OCI-LY3 (cell line): Measurements from ENCODE around the gene MATN4.

Source experiments
- H2AFZ ChIP-seq: fragments of 200-600, 300-600 bp; shearing (Covaris generic); 2 replicates; pipeline ENCODE4 v1.6.0; 2014; ENCODE audit warnings: antibody characterized with exemption, low read depth, low read length
- H3K27ac ChIP-seq: fragments of 200-600, 300-600 bp; sonication (generic); 2 replicates; pipeline ENCODE4 v1.5.1; 2014; ENCODE audit warnings: mild to moderate bottlenecking, low read length, moderate library complexity, mixed read lengths
- H3K27me3 ChIP-seq: fragments of 200-600, 300-600 bp; sonication (generic); 2 replicates; pipeline ENCODE4 v1.6.1; 2014; ENCODE audit warnings: low read depth, low read length, mixed read lengths
- H3K36me3 ChIP-seq: fragments of 200-600, 300-600 bp; sonication (generic); replicated peaks from 2 replicates; pipeline ENCODE3; 2014; ENCODE audit warnings: low read depth, low read length, mixed read lengths
- H3K4me1 ChIP-seq: fragments of 300-600, 200-600 bp; sonication (generic); 2 replicates; pipeline ENCODE4 v1.6.1; 2014; ENCODE audit warnings: low read length, mixed read lengths
- H3K4me2 ChIP-seq: fragments of 200-600, 300-600 bp; sonication (generic); 2 replicates; pipeline ENCODE4 v1.6.1; 2014; ENCODE audit warnings: low read length, mixed read lengths
- H3K4me3 ChIP-seq: fragments of 300-600, 200-600 bp; sonication (generic); 2 replicates; pipeline ENCODE4 v1.5.1; 2014; ENCODE audit warnings: antibody characterized with exemption, mild to moderate bottlenecking, low read length, moderate library complexity
- H3K79me2 ChIP-seq: fragments of 300-600, 200-600 bp; shearing (Covaris generic); 2 replicates; pipeline ENCODE4 v1.6.1; 2014; ENCODE audit warnings: mild to moderate bottlenecking, low read length, mixed read lengths
- H3K9ac ChIP-seq: fragments of 300-600, 200-600 bp; shearing (Covaris generic); 2 replicates; pipeline ENCODE4 v1.6.0; 2014; ENCODE audit warnings: mild to moderate bottlenecking, low read length, moderate library complexity
- H3K9me3 ChIP-seq: fragments of 200-600, 300-600 bp; shearing (Covaris generic); 2 replicates; pipeline ENCODE4 v1.6.1; 2014; ENCODE audit warnings: low read length, mixed read lengths; ENCODE audit not compliant: insufficient read depth
- H4K20me1 ChIP-seq: fragments of 200-600, 300-600 bp; sonication (generic); 2 replicates; pipeline ENCODE4 v1.6.1; 2016; ENCODE audit warnings: low read length, mixed read lengths; ENCODE audit not compliant: insufficient read depth
- EZH2phosphoT487 ChIP-seq: fragments of 200-600 bp; shearing (Covaris generic); IDR thresholded peaks from 2 replicates; pipeline ENCODE4 v1.6.1; 2018; ENCODE audit warnings: antibody characterized with exemption, mixed run types, low read depth
- TF ChIP-seq, protein P1 (sequence below): fragments of 200-600, 300-600 bp; sonication (generic); IDR thresholded peaks from 2 replicates; pipeline ENCODE4 v1.5.1; 2014; ENCODE audit warnings: antibody characterized with exemption, low read length, low read depth

The MATN4 gene

DNA sequence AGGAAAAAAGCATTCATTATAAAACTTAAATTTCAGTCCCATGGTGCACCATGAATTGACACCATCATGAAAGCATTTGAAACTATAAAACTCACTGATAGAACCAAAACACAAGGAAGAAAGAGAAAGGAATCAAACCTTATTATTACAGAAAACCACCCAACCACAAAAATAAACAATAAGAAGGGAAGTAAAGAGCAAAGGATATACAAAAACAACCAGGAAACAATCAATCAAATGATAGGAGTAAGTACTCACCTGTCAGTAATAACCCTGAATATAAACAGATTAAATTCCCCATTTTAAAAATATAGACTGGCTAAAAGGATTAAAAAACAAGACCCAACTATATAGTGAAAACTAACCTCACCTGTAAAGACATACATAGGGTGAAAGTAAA, 59.5 kb downstream of the MATN4 start:
- no peaks in the 10 kb centered on the region for H3K9me3 ChIP-seq
- no peak overlapping the region for H3K4me3 ChIP-seq
- TF ChIP-seq, protein P1, sequence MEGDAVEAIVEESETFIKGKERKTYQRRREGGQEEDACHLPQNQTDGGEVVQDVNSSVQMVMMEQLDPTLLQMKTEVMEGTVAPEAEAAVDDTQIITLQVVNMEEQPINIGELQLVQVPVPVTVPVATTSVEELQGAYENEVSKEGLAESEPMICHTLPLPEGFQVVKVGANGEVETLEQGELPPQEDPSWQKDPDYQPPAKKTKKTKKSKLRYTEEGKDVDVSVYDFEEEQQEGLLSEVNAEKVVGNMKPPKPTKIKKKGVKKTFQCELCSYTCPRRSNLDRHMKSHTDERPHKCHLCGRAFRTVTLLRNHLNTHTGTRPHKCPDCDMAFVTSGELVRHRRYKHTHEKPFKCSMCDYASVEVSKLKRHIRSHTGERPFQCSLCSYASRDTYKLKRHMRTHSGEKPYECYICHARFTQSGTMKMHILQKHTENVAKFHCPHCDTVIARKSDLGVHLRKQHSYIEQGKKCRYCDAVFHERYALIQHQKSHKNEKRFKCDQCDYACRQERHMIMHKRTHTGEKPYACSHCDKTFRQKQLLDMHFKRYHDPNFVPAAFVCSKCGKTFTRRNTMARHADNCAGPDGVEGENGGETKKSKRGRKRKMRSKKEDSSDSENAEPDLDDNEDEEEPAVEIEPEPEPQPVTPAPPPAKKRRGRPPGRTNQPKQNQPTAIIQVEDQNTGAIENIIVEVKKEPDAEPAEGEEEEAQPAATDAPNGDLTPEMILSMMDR: no peak
- no peak for TF ChIP-seq EZH2phosphoT487
- no peaks in the 10 kb centered on the region for H4K20me1 ChIP-seq
- no peaks in the 10 kb centered on the region for H3K79me2 ChIP-seq
- no peak overlapping the region for H2AFZ ChIP-seq
- H3K9ac ChIP-seq: no peak overlapping the region
- H3K4me1 ChIP-seq: no peaks in the 10 kb centered on the region
- no peaks in the 10 kb centered on the region for H3K36me3 ChIP-seq
- H3K4me2 ChIP-seq: no peak overlapping the region
- H3K27me3 ChIP-seq: peaks cover 94% of the 10 kb centered on the region
- no peak overlapping the region for H3K27ac ChIP-seq

DNA sequence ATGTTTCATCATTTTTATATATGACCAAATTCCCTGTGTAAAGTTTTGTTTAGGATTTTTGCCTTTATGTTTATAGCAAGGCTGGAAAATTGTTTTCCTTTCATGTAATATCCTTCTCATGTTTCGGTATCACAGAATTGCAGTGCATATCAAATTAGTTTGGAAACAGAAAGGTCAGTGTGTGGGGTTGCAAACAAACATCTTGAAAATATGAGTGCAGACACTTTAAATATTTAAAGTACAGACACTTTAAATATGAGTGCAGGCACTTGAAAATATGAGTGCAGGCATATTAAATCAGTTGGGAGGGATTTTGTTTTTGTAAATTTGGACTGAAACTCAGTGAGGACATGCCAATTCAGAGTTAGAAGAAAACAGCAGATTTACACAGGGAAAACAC, 60.2 kb downstream of the MATN4 start:
- no peaks in the 10 kb centered on the region for H3K9me3 ChIP-seq
- no peak overlapping the region for H3K4me2 ChIP-seq
- no peak overlapping the region for H2AFZ ChIP-seq
- no peaks in the 10 kb centered on the region for H3K36me3 ChIP-seq
- no peaks in the 10 kb centered on the region for H4K20me1 ChIP-seq
- no peaks in the 10 kb centered on the region for H3K4me1 ChIP-seq
- TF ChIP-seq, protein P1: no peak
- TF ChIP-seq EZH2phosphoT487: no peak
- H3K9ac ChIP-seq: no peak overlapping the region
- no peak overlapping the region for H3K4me3 ChIP-seq
- no peaks in the 10 kb centered on the region for H3K79me2 ChIP-seq
- H3K27me3 ChIP-seq: peaks cover 94% of the 10 kb centered on the region
- no peak overlapping the region for H3K27ac ChIP-seq

DNA sequence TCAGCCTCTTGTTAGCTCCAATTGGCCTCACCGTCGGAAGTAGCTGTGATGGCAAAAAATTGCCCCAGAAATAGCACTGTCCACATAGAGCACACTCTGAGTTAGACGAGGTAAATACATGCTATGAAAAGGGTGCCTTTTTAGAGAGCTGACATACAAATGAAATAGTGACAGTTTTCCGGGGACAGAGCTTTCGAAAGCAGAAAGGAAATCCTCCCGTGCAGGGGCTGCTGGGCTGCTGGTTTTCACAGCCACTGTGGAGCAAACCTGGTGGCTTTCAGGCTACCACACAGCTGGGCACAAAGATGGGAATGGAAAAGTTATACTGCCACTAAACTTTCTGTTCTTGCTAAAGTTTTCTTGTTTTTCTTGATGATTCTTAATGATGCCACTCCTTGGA, 62.0 kb downstream of the MATN4 start:
- no peaks in the 10 kb centered on the region for H4K20me1 ChIP-seq
- H3K27ac ChIP-seq: no peak overlapping the region
- H3K27me3 ChIP-seq: peaks cover 92% of the 10 kb centered on the region
- H3K36me3 ChIP-seq: no peaks in the 10 kb centered on the region
- no peak overlapping the region for H3K4me2 ChIP-seq
- H2AFZ ChIP-seq: no peak overlapping the region
- H3K79me2 ChIP-seq: no peaks in the 10 kb centered on the region
- no peak overlapping the region for H3K9ac ChIP-seq
- H3K4me3 ChIP-seq: no peak overlapping the region
- no peaks in the 10 kb centered on the region for H3K4me1 ChIP-seq
- no peaks in the 10 kb centered on the region for H3K9me3 ChIP-seq
- TF ChIP-seq EZH2phosphoT487: no peak
- TF ChIP-seq, protein P1: no peak
